CD4-positive, alpha-beta T cell treated with Interleukin-1 beta for 1 hour (primary cell): ENCODE data around the gene TMEM161A.

ENCODE experiments used
- DNase-seq, 2 donors: peaks; one replicate each; pipeline ENCODE4 v3.0.0-alpha.2; 2020 to 2022

The TMEM161A gene

GRCh38 chr19:19095691-19096090 lies 42.6 kb downstream of the TMEM161A start:
- DNase-seq, result no peak

- no peak for DNase-seq
Observed at GRCh38 chr19:19094513-19094912, 43.8 kb downstream of the TMEM161A start.

GRCh38 chr19:19087676-19088075 lies 50.6 kb downstream of the TMEM161A start:
- DNase-seq, result no peak

GRCh38 chr19:19083413-19084178 lies 54.7 kb downstream of the TMEM161A start:
- DNase-seq, result no peak

- DNase-seq, result no peak
Observed at GRCh38 chr19:19081642-19082151, 56.6 kb downstream of the TMEM161A start.

- no peak for DNase-seq
Observed at GRCh38 chr19:19079571-19079970, 58.7 kb downstream of the TMEM161A start.

- DNase-seq, result no peak
Observed at GRCh38 chr19:19078801-19079200, 59.5 kb downstream of the TMEM161A start.

- DNase-seq, result no peak
Observed at GRCh38 chr19:19077103-19077502, 61.2 kb downstream of the TMEM161A start.

- DNase-seq, result no peak
Observed at GRCh38 chr19:19076476-19076875, 61.8 kb downstream of the TMEM161A start.

GRCh38 chr19:19075126-19075525 lies 63.2 kb downstream of the TMEM161A start:
- DNase-seq, result no peak

- no peak for DNase-seq
Observed at GRCh38 chr19:19074196-19074882, 63.9 kb downstream of the TMEM161A start.

GRCh38 chr19:19071897-19072296 lies 66.4 kb downstream of the TMEM161A start:
- DNase-seq, result no peak
